Kidney epithelial cell (primary cell): ENCODE results near the gene ANKRD30A. TPM values are rescaled to one million over a fixed set of nuclear protein-coding genes. Genes with fewer than 3 reads are reported as not detected.

Experiments used
- DNase-seq: peaks from one replicate; pipeline ENCODE4 v3.0.0-alpha.2; 2010; ENCODE audit warnings: low read depth
- H3K27me3 ChIP-seq: 2 replicates; pipeline ENCODE4 v1.6.0; 2011; ENCODE audit warnings: low read length; ENCODE audit not compliant: control insufficient read depth, insufficient read depth
- H3K36me3 ChIP-seq: 2 replicates; pipeline ENCODE4 v1.5.1; 2011; ENCODE audit warnings: low read length; ENCODE audit not compliant: control insufficient read depth, insufficient read depth
- H3K4me3 ChIP-seq: 2 replicates; pipeline ENCODE4 v1.5.1; 2011; ENCODE audit warnings: low read depth, mild to moderate bottlenecking, control low read depth, low read length
- total RNA-seq: library from RNA; depleted of rRNA; stranded (reverse); fragments of >200 nt; gene quantifications from 2 replicates; pipeline ENCODE4 v1.2.3, GENCODE V29; 2015
- TF ChIP-seq, protein P1 (sequence below): IDR thresholded peaks from 2 replicates; pipeline ENCODE4 v1.5.1; 2011; ENCODE audit warnings: mild to moderate bottlenecking, moderate library complexity, low read length, control low read depth, inconsistent platforms; ENCODE audit not compliant: insufficient read depth, poor library complexity, severe bottlenecking

Gene ANKRD30A
- total RNA-seq, 1 donor from 2014 or later: not detected

DNA sequence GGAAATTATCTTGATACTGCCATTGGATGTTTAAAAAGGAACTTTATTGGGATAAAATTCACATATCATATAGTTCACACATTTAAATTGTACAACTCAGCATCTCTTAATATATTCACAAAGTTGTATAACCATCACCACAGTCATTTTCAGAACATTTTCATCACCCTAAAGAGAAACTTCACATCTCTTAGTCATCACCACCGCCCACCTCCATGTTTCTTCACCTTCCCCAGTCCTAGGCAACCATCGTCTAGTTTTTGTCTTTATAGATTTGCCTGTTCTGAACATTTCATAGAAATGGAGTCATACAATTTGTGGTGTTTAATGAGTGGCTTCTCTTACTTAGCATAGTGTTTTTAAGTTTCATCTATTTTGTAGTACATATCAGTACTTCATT, 96.6 kb downstream of the ANKRD30A start:
- Histone ChIP-seq H3K4me3 (no peak overlapping the region), H3K36me3 (no peaks in the 10 kb centered on the region), H3K27me3 (no peaks in the 10 kb centered on the region)
- no peak for DNase-seq
- TF ChIP-seq, protein P1, sequence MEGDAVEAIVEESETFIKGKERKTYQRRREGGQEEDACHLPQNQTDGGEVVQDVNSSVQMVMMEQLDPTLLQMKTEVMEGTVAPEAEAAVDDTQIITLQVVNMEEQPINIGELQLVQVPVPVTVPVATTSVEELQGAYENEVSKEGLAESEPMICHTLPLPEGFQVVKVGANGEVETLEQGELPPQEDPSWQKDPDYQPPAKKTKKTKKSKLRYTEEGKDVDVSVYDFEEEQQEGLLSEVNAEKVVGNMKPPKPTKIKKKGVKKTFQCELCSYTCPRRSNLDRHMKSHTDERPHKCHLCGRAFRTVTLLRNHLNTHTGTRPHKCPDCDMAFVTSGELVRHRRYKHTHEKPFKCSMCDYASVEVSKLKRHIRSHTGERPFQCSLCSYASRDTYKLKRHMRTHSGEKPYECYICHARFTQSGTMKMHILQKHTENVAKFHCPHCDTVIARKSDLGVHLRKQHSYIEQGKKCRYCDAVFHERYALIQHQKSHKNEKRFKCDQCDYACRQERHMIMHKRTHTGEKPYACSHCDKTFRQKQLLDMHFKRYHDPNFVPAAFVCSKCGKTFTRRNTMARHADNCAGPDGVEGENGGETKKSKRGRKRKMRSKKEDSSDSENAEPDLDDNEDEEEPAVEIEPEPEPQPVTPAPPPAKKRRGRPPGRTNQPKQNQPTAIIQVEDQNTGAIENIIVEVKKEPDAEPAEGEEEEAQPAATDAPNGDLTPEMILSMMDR: no peak

DNA sequence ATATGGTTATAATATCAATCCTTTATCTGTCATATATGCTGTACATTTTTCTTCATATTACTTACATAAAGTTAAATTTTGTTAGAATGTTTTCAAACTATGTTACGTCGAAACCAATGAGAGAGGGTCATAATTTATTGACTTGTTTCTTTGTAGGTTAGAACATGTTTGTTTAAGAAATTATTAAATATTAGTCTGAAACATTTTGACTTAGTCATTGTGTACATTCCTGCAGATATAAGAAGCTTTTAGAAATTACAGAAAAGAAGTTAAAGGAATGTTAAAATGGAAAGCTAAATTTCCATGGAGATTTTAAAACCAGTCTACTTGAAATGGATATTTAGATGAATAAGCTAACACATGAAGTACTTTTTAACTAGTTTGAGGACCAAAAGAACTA, 99.8 kb downstream of the ANKRD30A start:
- Histone ChIP-seq H3K4me3 (no peak overlapping the region), H3K27me3 (no peaks in the 10 kb centered on the region), H3K36me3 (no peaks in the 10 kb centered on the region)
- DNase-seq: no peak
- TF ChIP-seq, protein P1: no peak

DNA sequence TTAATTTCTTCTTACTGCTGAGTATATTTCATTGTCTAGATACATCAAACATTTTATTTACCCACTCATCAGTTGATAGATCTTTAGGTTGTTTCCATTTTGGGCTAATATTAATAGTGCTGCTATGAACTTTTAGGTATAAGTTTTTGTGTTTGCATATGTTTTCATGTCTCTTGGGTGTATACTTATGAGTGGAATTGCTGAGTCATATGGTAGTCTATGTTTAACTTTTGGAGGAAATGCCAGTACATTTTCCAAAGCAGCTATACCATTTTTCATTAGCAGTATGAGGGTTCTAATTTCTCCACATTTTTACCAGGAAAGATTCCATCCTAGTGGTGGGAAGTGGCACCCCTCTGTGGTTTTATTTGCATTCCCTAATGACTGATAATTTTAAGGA, 101.1 kb downstream of the ANKRD30A start:
- H3K27me3 ChIP-seq: no peaks in the 10 kb centered on the region
- TF ChIP-seq, protein P1: no peak
- no peaks in the 10 kb centered on the region for H3K36me3 ChIP-seq
- H3K4me3 ChIP-seq: no peak overlapping the region
- DNase-seq: no peak

DNA sequence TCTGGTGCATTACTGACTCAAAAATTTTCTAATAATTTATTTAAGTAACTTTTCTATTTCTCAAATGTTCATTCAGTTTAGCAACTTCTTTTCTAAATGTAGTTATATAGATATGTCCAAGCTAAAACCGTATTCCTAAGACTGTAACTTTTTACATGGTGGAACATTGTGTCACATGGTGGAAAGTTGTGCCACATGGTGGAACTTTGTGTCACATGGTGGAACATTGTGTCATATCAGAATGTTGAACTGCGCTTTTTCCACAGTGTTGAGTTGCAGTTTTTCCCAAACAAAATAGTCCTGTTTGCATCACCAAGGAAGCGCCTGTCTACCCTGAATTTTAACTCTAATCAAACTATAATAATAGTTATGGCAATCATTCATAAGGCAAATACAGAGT, 109.3 kb downstream of the ANKRD30A start:
- DNase-seq: no peak
- Histone ChIP-seq H3K4me3 (no peak overlapping the region), H3K27me3 (no peaks in the 10 kb centered on the region), H3K36me3 (no peaks in the 10 kb centered on the region)
- TF ChIP-seq, protein P1: no peak

DNA sequence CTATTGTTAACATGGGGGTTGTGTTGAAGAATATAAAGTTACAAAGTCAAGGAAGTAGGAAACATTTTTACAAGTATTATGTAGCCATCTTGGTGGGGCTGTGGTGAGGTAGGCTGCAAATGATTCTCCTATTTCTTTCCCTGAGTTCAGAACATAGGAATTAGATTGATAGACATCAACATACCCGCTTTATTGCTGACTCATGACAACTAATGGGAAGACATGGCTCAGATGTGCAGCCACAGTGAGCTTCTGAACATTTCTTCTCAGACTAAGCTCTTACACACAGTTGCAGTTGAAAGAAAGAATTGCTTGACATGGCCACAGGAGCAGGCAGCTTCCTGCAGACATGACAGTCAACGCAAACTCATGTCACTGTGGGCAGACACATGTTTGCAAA, 110.7 kb downstream of the ANKRD30A start:
- no peak overlapping the region for H3K4me3 ChIP-seq
- no peaks in the 10 kb centered on the region for H3K27me3 ChIP-seq
- TF ChIP-seq, protein P1: no peak
- DNase-seq: no peak
- no peaks in the 10 kb centered on the region for H3K36me3 ChIP-seq

DNA sequence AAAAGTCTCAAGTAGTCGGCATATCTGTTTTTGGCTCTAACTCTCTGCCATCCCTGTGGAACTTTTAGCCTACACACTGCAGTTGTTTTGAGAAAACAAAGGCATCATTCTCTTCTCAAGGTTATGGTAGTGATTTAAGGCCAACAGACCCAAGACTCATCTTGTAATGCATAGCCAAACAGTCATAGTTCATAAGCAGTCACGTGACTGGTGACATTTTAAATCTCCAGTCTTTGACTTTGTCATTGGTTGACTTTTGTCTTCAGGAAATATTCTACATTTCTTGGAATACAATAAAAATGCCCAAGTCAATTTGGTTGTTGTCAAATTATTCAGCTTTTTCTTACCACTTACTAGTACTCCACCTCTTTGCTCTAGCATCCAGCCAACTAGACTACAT, 114.8 kb downstream of the ANKRD30A start:
- Histone ChIP-seq H3K36me3 (no peaks in the 10 kb centered on the region), H3K4me3 (no peak overlapping the region), H3K27me3 (no peaks in the 10 kb centered on the region)
- DNase-seq: no peak
- TF ChIP-seq, protein P1: no peak
